Fibroblast of pulmonary artery (primary cell): ENCODE results near the gene RHCE.
"Not testable (repeated sequence)": the region's sequence is repeated elsewhere in the genome, so short reads cannot be mapped to it uniquely, and the experiment has no call there.

ENCODE experiments used
- DNase-seq: peaks from one replicate; pipeline ENCODE4 v3.0.0-alpha.2; 2010; ENCODE audit warnings: low read depth
- H3K4me3 ChIP-seq: replicated peaks from 2 replicates; pipeline ENCODE4 v1.5.1; 2011; ENCODE audit warnings: low read depth, mild to moderate bottlenecking, control low read depth, low read length, moderate library complexity
- TF ChIP-seq, protein P1 (sequence below): IDR thresholded peaks from 2 replicates; pipeline ENCODE4 v1.5.1; 2011; ENCODE audit warnings: mild to moderate bottlenecking, control low read depth, low read length, inconsistent platforms; ENCODE audit errors: missing control alignments

RHCE gene

DNA sequence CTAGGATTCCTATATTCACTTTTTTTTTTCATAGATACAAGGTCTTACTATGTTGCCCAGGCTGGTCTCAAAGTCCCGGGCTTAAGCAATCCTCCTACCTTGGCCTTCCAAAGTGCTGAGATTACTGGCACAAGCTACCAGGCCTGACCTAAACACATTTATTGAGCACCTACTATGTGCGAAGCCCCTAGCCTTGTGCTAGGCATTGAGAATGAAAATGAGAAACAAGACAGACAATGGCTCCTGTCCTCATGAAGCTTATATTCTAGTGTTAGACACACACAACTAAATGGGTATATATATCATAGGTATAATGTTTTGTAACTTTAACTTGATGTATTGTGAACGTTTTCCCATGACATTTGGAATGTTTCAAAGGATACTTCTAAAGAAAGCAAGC lies 71.0 kb downstream of the RHCE start:
- H3K4me3 ChIP-seq: no peak overlapping the region
- TF ChIP-seq, protein P1, sequence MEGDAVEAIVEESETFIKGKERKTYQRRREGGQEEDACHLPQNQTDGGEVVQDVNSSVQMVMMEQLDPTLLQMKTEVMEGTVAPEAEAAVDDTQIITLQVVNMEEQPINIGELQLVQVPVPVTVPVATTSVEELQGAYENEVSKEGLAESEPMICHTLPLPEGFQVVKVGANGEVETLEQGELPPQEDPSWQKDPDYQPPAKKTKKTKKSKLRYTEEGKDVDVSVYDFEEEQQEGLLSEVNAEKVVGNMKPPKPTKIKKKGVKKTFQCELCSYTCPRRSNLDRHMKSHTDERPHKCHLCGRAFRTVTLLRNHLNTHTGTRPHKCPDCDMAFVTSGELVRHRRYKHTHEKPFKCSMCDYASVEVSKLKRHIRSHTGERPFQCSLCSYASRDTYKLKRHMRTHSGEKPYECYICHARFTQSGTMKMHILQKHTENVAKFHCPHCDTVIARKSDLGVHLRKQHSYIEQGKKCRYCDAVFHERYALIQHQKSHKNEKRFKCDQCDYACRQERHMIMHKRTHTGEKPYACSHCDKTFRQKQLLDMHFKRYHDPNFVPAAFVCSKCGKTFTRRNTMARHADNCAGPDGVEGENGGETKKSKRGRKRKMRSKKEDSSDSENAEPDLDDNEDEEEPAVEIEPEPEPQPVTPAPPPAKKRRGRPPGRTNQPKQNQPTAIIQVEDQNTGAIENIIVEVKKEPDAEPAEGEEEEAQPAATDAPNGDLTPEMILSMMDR: no peak
- no peak for DNase-seq

DNA sequence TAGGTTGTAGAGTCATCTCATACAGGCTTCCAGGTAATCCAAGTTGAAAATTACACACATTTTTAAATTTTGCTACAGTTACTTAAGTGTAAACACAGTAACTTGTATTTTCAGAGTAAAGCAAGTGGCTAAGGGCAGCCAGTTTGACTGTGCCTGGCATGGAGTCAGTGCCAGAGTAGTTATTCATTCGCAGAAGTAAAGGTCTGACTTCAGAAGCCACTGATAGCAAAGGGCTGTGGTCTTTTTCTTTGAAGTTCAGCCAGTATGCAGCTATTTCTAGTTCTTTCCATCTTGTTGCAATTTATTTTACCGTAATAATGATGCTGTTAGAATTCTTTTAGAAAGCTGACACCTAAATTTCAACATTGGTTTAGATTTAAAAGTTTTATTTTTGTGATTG lies 73.1 kb downstream of the RHCE start:
- H3K4me3 ChIP-seq: no peak overlapping the region
- TF ChIP-seq, protein P1: no peak
- no peak for DNase-seq

DNA sequence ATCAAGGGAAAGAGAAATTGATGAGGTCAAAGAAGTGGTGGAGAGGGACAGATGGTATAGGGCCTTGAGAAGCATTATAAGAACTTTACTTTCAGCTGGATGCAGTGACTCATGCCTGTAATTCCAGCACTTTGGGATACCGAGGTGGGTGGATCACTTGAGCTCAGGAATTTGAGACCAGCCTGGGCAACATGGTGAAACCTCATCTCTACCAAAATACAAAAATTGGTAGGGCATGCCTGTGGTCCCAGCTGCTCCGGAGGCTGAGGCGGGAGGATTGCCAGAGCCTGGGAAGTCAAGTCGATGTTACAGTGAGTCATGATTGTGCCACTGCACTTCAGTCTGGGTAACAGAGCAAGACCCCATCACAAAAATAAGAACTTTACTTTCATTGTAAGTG lies 76.8 kb downstream of the RHCE start:
- TF ChIP-seq, protein P1: no peak
- peak; percentile 69 for DNase-seq
- no peak overlapping the region for H3K4me3 ChIP-seq

DNA sequence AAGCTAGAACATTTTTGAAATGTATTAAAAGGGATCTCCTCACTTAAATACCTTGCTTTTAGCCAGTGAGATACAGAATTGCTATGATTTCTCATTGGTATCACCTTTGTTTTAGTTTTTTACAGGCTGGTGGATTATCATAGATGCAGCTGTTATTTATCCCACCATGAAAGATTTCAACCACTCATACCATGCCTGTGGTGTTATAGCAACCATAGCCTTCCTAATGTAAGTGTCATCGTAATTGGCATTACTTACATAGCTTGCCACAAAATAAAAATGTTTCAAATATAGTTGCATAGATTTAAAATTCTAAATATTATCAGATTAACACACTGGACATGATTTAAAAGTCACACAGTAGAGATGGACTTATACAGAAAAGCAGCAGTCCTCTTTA lies 77.8 kb downstream of the RHCE start:
- TF ChIP-seq, protein P1: no peak

DNA sequence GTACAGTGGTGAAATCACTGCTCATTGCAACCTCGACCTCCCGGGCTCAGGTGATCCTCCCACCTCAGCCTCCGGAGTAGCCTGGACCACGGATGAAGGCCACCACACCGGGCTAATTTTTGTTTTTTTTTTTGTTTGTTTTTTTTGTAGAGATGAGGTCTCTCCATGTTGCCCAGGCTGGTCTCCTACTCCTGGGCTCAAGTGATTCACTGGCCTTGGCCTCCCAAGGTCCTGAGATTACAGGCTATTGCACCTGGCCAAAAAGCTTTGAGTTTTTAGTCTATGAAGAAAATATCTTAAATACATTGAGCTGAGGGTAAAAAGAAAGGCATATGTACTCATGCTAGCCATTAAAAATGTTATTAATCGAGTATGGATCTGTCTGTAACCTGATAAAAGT lies 78.9 kb downstream of the RHCE start:
- TF ChIP-seq, protein P1: no peak
- H3K4me3 ChIP-seq: no peak overlapping the region
- DNase-seq: no peak

More for the DNA sequence above, 77.8 kb downstream of the RHCE start:
- no peak for DNase-seq
- no peak overlapping the region for H3K4me3 ChIP-seq

DNA sequence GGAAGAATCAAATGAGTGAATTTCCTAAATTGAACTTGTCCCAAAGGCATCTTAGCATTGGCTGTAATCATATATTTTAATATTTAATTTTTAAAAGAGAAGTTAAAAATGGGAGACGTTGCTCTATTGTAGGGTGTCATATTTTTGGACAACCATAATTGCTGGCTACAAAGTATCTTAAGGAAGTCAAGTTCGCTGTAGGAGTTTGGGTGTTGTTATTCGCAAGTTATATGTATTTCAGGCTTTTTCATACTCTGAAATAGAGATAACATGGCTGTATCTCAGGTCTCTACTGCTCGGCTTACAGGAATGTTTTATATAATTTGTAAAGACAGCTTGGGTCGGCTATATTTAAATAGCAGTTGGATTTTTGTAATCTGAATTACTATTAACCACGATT lies 81.6 kb downstream of the RHCE start:
- DNase-seq: no peak
- TF ChIP-seq, protein P1: no peak
- peak overlapping the region; percentile 95 for H3K4me3 ChIP-seq

DNA sequence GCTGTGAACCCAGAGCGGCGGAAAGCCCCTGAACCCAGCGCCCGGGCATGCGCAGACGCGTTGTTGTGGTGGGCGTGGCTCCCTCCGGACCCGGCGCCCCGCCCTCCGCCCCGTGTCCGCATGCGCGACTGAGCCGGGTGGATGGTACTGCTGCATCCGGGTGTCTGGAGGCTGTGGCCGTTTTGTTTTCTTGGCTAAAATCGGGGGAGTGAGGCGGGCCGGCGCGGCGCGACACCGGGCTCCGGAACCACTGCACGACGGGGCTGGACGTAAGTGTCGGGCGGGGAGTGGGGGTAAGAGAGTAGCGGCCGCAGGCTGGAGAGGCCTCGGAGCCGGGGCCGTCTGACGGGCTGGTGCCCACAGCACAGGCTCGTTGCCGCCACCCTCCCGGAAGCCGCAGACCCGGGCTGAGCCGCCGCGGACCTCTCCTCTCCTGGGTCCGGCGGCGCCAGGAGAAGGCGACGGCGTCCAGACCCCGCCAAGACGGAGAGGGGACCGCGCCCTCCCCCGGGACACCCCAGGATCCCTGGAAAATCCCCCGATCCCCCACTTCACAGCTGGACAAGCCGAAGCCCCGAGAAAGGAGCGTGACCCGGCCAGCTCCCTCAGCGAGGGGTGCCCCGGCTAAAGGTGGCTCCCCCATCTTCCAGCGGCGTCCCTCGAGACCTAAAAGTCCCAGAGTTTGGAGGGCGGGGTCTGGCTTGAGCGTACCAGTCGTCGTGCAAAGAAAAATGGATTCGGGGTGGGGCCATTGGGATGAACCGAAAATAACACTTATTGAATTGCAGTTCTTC lies 82.2 kb downstream of the RHCE start, which contains the start of gene TMEM50A:
TMEM50A (plus strand) TSS at position 147 of the 794 bp plus-strand sequence. CDS start 2,153 bp downstream, outside the sequence.
- DNase-seq: peak; percentile 86
- TF ChIP-seq, protein P1: no peak
- peak within 1 kb of the TSS; percentile 95 for H3K4me3 ChIP-seq

DNA sequence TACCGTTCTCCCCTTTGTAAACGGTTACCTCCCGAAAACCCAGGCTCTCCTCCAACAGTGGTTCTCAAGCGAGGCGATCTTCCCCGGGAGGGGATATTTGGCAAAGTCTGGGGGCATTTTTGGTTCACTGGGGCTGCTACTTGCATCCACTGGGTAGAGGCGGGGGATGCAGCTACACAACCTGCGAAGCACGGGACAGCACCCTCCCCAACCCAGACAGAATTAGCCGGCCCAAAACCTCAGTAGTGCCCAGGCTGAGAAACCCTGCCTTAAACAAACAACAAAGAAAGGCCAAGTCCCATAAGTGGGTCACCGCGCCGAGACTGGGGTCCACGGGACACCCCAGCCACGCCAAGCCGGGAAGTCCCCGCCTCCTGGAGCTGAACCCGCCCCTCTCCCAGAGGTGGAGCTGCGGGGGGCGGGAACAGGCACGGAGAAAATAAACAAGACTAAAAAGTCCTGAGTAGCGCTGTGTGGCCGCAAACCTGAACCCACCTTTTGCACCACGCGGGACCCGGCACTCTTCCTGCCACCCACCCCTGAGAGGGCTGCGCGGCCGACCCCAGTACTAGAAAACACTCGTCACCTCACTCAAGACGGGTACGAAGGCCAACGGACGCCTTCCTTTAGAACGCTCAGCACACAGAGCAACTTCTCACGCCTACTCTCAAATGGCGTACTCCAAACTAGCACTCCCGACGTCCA lies 83.0 kb downstream of the RHCE start:
- H3K4me3 ChIP-seq: peak overlapping the region; percentile 95

DNA sequence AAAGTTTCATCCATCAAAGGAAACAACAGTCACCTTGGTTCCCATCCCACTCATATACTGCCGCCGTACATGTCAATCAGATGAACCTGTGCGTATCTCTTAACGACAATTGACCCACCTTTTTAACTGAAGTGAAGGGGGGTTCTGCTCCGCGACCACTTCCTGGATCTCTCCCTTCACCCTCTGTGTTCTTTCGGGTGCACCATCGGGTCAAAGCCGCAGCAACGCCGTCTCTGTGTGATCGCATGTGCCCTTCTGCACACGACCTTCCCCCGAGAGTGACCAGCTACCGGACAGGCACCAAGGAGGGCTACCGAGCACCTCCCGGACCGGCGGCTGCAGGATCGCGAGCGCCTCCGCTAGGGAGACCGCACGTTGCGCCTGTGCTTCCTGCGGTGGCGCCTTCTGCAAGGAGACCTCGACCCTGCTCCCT lies 83.7 kb downstream of the RHCE start:
- H3K4me3 ChIP-seq: peak overlapping the region; percentile 79
- DNase-seq: not testable (repeated sequence)

More for the DNA sequence above, 83.0 kb downstream of the RHCE start:
- not testable (repeated sequence) for DNase-seq

DNA sequence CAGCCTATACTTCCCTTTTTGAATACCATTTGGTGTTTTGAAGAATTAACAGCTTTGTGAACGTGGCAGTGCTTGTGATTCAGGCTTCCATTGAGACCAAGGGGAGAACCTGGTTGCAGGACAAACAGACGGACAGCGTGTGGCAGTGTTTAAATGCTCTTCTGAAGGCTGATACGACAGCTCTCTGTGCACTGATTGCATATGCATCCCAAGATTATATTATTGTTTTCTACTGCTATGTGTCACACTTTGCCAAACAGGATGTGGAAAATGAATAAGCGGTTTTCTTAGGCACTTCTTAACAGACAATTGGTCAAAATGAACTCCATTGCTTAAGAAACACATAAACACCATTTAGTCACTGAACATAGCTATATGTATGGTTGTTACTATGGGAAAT lies 90.7 kb downstream of the RHCE start:
- not testable (repeated sequence) for H3K4me3 ChIP-seq, DNase-seq
